GM19455 (cell line): ENCODE data around the gene CBFA2T3.
"Not testable (repeated sequence)": the region's sequence is repeated elsewhere in the genome, so short reads cannot be mapped to it uniquely, and the experiment has no call there.

ENCODE experiments used
- ATAC-seq: cut with Tn5 transposase; IDR thresholded peaks from one replicate; pipeline ENCODE4 v1.9.1; 2021; ENCODE audit not compliant: unreplicated experiment

CBFA2T3 gene

GRCh38 chr16:88894681-88895300 is 82.2 kb downstream of the CBFA2T3 start:
- ATAC-seq = no peak

GRCh38 chr16:88894266-88894665 is 82.7 kb downstream of the CBFA2T3 start:
- not testable (repeated sequence) for ATAC-seq

GRCh38 chr16:88893127-88893968 is 83.7 kb downstream of the CBFA2T3 start:
- ATAC-seq = no peak

GRCh38 chr16:88892065-88892464 is 84.9 kb downstream of the CBFA2T3 start:
- no peak for ATAC-seq

DNA sequence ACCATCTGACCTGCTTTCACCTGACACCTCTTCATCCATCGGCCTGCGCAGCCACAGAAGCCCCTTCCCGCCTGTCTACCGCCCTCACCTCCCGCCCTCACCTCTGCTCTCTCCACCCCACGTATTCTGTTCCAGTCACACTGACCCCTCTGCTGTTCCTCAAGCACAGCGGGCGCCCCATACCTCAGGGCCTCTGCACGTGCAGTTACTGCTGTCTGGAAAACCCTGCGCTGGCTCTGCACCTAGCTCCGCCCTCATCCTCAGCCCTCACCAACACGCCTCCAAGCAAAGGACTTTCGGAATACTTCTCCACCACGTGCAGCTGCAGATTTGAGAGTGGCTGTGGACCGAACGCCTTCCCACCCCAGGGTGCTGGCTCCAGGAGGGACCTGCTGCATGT is 85.9 kb downstream of the CBFA2T3 start:
- ATAC-seq = no peak

GRCh38 chr16:88889702-88890352 is 87.2 kb downstream of the CBFA2T3 start:
- ATAC-seq = not testable (repeated sequence)

DNA sequence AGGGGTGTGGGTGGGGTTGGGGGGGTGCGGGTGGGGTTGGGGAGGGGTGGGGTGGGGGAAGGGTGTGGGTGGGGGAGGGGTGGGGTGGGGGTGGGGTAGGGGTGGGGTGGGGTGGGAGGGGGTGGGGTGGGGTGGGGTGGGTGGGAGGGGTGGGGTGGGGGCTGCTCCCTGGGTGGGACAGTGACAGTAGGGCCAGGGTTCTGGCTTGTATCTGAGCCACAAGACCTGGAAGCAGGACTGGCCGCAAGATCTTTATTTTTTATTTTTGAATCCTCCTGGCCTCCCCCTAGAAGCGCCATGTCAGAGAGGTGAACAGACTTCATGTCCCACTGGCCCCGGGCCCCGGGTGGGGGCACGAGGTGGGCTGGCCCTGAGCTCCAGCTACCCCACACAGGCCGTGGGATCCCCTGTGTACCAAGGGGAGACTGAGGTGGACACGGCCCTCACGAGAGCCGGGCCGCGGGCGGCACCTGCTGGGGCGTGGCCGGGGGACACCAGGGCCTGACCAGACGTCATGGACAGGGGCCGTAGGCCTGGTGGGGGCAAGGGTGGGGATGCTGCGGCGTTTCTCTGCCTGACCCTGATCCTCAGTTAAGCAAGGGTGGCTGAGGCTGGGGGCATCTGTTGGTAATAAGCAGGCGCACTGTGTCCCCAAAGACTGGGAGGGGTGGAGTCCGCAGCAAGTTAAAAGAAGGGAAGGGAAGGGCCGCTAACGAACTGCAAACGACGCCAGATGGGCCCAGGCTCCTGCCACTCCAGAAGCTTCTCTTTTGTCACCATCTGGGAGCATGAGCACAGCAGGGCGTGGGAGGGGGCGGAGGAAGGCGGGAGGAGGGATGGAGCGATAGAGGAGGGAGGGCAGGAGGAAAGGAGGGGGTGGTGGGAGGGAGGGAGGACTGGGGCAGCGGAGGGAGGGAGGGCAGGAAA is 88.3 kb downstream of the CBFA2T3 start:
- ATAC-seq = no peak

- ATAC-seq = no peak
These were observed 89.0 kb downstream of the CBFA2T3 start for GRCh38 chr16:88888057-88888456.

DNA sequence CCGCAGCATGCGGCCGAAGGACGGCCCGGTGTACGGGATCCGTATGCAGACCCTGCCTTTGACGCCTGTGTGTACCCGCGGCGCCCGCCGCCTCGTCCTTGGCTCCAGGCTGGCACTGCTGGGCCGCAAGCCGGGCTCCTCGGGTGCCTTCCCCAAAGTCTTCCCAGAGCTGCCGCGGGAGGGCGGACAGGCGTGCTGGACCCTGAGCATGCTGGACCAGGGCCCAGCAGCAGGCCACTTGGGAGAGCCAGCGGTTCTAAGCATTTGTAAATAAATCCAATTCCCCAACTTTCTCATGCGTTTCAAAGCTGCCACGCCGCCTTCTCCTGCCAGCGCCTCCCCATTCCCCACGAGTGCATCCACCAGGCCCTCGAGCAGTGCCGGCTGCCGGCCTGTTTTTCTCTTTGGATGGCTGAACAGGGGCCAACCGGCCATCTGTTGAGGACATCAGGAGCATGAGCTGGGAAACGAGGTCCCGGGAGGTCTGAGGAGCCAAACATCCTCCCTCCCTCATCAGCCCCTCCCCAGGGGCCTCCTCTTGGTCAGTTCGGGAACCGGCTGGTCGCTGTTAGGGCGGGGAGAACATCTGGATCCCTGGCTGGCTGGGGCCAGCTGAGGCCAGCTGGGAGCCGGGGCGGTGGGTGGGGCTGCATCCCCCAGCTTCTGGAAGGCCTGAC is 90.0 kb downstream of the CBFA2T3 start:
- no peak for ATAC-seq

DNA sequence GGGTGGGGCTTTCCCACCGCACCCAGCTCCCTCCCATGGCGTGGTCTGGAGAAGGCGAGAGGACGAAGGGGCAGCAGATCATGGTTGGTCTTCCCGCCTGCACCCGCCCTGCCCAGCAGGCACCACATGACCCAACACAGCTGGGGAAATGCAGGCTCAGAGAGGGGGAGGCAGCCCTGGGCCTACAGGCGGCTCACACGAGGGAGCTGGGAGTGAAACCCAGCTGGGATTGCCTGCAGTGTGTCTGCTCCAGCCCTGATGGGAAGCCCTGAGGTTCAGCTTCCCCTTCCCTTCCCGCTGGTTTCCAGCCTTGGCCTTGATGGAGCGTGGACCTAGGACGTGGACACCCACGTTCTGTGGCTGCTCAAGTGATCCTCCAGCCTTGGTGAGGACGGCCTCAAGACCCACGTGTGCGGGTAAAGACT is 90.6 kb downstream of the CBFA2T3 start:
- no peak for ATAC-seq

- no peak for ATAC-seq
These were observed 91.2 kb downstream of the CBFA2T3 start for GRCh38 chr16:88885693-88886280.

DNA sequence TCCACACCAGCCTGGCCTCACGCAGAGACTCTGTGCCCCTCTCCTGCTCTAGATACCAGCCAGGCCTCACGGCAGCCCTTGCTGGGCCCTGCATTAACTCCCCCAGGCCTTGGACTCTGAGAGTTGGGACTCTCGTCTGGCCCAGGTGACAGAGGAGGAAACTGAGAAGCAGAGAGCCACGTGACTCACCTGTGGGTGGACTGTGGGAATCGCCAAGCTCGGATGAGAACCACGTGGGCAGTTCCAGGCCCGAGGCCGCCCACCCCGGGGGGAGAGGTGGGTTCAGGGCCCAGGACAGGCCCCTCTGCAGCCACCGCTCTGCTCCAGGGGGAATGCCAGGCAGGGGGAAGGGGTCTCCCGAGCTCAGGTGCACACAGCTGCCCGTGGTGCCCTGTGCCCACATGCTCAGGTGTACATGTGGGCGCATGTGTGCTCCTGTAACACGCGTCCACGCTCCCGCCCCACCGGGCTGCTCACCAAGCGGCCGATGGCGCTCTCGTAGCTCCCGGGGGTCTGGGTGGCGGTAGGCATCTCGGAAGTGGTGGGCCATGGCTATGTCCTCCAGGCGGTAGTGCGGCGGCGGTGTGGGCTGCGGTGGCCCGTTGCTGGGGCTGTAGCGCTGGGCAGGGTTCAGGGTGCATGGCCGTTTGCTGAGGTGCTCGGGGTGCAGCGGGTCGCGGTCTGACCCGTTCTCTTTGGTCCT is 92.3 kb downstream of the CBFA2T3 start:
- no peak for ATAC-seq

DNA sequence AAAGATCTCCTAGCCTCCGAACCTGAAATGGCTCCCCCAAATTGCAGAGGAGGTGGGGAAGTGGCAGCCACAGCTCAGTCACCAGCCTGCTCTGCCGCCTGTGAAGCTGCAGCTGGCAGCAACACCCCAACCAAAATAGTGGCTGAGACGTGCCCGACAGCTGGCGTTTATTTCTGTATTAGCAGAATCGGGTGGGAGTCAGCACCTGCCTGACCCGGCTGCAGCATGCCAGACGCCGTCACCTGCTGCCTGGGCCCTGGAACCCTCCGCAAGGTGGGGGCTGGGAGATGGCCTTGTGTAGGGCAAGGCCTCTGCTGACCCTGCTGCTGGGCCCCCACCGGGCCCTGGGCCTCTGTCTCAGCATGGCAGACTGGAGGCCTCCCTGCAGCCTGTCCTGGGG is 93.1 kb downstream of the CBFA2T3 start:
- no peak for ATAC-seq

DNA sequence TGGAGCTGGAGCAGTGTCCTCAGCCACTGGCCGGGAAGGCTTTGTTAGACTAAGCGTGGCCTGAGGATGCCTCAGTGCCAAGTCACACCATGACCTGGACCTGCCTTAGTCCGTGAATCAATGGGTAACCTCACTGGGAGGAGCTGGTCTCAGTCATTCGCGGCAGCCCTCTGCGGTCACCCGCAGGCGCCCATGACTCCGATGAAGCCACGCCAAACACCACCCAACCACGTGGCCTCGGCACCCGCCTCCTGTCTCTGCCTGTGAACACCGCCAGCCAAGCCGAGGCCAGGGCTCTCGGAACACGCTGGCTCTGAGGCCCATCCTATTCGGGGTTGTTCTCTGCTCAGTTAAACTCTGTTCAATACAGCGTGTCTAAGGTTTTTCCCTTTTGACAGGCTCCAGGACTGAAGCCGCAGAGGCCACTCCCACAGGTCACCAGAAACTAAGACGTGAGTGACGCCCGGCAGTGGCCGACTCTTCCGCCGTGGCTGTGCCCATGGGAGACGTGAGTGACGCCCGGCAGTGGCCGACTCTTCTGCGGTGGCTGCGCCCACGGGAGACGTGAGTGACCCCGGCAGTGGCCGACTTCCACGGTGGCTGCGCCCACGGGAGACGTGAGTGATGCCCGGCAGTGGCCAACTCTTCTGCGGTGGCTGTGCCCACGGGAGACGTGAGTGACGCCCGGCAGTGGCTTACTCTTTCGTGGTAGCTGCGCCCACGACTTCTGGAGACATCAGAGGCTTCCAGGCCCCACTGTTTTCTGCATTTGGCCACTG is 93.7 kb downstream of the CBFA2T3 start:
- ATAC-seq = no peak

DNA sequence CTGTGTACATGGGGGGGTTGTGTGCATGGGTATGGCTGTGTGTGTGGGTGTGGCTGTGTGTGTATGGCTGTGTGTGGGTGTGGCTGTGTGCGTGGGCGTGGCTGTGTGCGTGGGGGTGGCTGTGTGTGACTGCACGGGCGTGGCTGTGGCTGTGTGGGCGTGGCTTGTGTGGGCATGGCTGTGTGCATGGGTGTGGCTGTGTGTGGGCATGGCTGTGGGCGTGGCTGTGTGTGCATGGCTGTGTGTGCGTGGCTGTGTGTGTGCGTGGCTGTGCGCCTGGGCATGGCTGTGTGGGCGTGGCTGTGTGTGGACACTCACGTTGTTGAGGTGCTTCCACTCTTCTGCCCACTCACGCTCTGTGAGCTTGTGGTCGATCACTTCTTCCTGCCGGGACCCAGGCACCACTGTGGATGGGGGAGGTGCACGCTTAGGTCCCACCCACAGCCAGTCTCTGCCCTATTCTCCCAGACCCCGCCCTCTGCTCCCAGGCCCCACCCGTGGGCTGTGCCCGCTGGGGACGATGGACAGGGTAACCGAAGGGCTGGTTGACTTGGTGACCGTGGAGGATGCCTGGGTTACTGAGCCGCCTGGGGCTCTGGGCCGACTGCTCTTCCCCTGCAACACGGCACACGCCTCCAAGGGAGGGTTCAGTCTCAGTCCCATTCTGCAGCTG is 94.5 kb downstream of the CBFA2T3 start:
- ATAC-seq = no peak

GRCh38 chr16:88881675-88882357 is 95.2 kb downstream of the CBFA2T3 start:
- ATAC-seq = no peak

- no peak for ATAC-seq
These were observed 95.9 kb downstream of the CBFA2T3 start for GRCh38 chr16:88881007-88881615.
